ENCODE measurements around the gene C6orf58.

DNA sequence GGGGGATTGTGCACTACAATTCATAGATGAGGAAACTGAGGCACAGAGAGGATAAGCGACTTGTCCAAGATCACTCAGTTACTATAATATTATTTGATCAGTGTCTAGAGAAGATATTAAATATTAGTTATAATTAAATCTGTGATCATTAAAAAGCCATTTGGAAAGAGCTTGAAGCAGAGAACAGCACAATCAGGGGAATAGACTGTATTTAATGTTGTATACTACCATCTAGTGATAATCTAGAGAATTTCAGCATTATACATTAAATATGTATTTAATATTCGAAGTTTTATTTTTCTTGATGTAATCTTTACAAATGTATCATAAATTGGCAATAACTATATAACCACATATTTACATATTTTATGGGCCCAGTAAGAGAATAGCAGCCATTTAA, 37.7 kb upstream of the C6orf58 start:
- no peak for TF ChIP-seq PAX8 (IDR thresholded peaks at IDR 0.05)
- TF ChIP-seq TARDBP (IDR thresholded peaks at IDR 0.05; ENCODE audit: borderline replicate concordance): no peak
- no peak for TF ChIP-seq SIX5 (IDR thresholded peaks at IDR 0.05; ENCODE audit: low read depth, low read length, severe bottlenecking)
- TF ChIP-seq, protein P1, sequence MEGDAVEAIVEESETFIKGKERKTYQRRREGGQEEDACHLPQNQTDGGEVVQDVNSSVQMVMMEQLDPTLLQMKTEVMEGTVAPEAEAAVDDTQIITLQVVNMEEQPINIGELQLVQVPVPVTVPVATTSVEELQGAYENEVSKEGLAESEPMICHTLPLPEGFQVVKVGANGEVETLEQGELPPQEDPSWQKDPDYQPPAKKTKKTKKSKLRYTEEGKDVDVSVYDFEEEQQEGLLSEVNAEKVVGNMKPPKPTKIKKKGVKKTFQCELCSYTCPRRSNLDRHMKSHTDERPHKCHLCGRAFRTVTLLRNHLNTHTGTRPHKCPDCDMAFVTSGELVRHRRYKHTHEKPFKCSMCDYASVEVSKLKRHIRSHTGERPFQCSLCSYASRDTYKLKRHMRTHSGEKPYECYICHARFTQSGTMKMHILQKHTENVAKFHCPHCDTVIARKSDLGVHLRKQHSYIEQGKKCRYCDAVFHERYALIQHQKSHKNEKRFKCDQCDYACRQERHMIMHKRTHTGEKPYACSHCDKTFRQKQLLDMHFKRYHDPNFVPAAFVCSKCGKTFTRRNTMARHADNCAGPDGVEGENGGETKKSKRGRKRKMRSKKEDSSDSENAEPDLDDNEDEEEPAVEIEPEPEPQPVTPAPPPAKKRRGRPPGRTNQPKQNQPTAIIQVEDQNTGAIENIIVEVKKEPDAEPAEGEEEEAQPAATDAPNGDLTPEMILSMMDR (IDR thresholded peaks at IDR 0.05 in 2 of 3, conservative IDR thresholded peaks at IDR 0.05 in 1 of 3; ENCODE audit: control insufficient read depth in 2 of 3, extremely low read depth in 1 of 3, insufficient read depth in 1 of 3, low read depth in 3 of 3, low read length in 3 of 3): peak in 2 of 3 experiments; percentile 19 to 49; a peak in 2 of 6 replicates
- TF ChIP-seq MTA3 (IDR thresholded peaks at IDR 0.05; ENCODE audit: borderline replicate concordance, low read length): no peak
- no peak for TF ChIP-seq ASH2L (IDR thresholded peaks at IDR 0.05; ENCODE audit: borderline replicate concordance, low read depth)
